ENCODE measurements around the gene STPG2.
"Not testable (repeated sequence)": the region's sequence is repeated elsewhere in the genome, so short reads cannot be mapped to it uniquely, and the experiment has no call there.

Gene STPG2

GRCh38 chr4:97639961-97640360 is 503.3 kb downstream of the STPG2 start:
- no peak for DNase-seq (ENCODE audit: low spot score)

GRCh38 chr4:97633831-97634230 is 509.4 kb downstream of the STPG2 start:
- not testable (repeated sequence) for DNase-seq (ENCODE audit: low spot score)

- no peak for DNase-seq (ENCODE audit: low spot score)
Observed at GRCh38 chr4:97627750-97628149, 515.5 kb downstream of the STPG2 start.

GRCh38 chr4:97624204-97624603 is 519.1 kb downstream of the STPG2 start:
- no peak for DNase-seq (ENCODE audit: low spot score)

GRCh38 chr4:97605932-97606331 is 537.3 kb downstream of the STPG2 start:
- DNase-seq (ENCODE audit: low spot score) = no peak

- DNase-seq (ENCODE audit: low spot score) = no peak
Observed at GRCh38 chr4:97593248-97593647, 550.0 kb downstream of the STPG2 start.

GRCh38 chr4:97590266-97590665 is 553.0 kb downstream of the STPG2 start:
- DNase-seq (ENCODE audit: low spot score) = no peak

GRCh38 chr4:97589481-97590196 is 553.6 kb downstream of the STPG2 start:
- peak; percentile 20 for DNase-seq (ENCODE audit: low spot score)

GRCh38 chr4:97587912-97588311 is 555.4 kb downstream of the STPG2 start:
- peak; percentile 54 for DNase-seq (ENCODE audit: low spot score)

- no peak for DNase-seq (ENCODE audit: low spot score)
Observed at GRCh38 chr4:97585274-97585673, 558.0 kb downstream of the STPG2 start.

- DNase-seq (ENCODE audit: low spot score) = no peak
Observed at GRCh38 chr4:97582890-97583289, 560.4 kb downstream of the STPG2 start.

GRCh38 chr4:97577004-97577403 is 566.3 kb downstream of the STPG2 start:
- peak; percentile 64 for DNase-seq (ENCODE audit: low spot score)

GRCh38 chr4:97560009-97560408 is 583.3 kb downstream of the STPG2 start:
- no peak for DNase-seq (ENCODE audit: low spot score)

GRCh38 chr4:97558204-97558778 is 585.0 kb downstream of the STPG2 start:
- DNase-seq (ENCODE audit: low spot score) = no peak

GRCh38 chr4:97550637-97551036 is 592.6 kb downstream of the STPG2 start:
- not testable (repeated sequence) for DNase-seq (ENCODE audit: low spot score)

- DNase-seq (ENCODE audit: low spot score) = no peak
Observed at GRCh38 chr4:97548943-97549583, 594.2 kb downstream of the STPG2 start.

- DNase-seq (ENCODE audit: low spot score) = no peak
Observed at GRCh38 chr4:97548186-97548585, 595.1 kb downstream of the STPG2 start.

- no peak for DNase-seq (ENCODE audit: low spot score)
Observed at GRCh38 chr4:97531351-97531750, 611.9 kb downstream of the STPG2 start.

GRCh38 chr4:97530676-97531075 is 612.6 kb downstream of the STPG2 start:
- peak; percentile 9 for DNase-seq (ENCODE audit: low spot score)

- DNase-seq (ENCODE audit: low spot score) = no peak
Observed at GRCh38 chr4:97525236-97525635, 618.0 kb downstream of the STPG2 start.

GRCh38 chr4:97517939-97518338 is 625.3 kb downstream of the STPG2 start:
- no peak for DNase-seq (ENCODE audit: low spot score)

GRCh38 chr4:97513917-97514316 is 629.4 kb downstream of the STPG2 start:
- DNase-seq (ENCODE audit: low spot score) = no peak

Data from kidney tubule cell (primary cell).